Stimulated activated CD8-positive, alpha-beta memory T cell treated with anti-CD3 and anti-CD28 coated beads, Interleukin-12 subunit alpha, Interleukin-12 subunit beta, amount 100 ng/mL, for 1 hour (primary cell): Measurements from ENCODE around the gene PYGB.

Source experiments
- DNase-seq: peaks from one replicate; pipeline ENCODE4 v3.0.0-alpha.2; 2020; ENCODE audit warnings: low read depth

PYGB gene

DNA sequence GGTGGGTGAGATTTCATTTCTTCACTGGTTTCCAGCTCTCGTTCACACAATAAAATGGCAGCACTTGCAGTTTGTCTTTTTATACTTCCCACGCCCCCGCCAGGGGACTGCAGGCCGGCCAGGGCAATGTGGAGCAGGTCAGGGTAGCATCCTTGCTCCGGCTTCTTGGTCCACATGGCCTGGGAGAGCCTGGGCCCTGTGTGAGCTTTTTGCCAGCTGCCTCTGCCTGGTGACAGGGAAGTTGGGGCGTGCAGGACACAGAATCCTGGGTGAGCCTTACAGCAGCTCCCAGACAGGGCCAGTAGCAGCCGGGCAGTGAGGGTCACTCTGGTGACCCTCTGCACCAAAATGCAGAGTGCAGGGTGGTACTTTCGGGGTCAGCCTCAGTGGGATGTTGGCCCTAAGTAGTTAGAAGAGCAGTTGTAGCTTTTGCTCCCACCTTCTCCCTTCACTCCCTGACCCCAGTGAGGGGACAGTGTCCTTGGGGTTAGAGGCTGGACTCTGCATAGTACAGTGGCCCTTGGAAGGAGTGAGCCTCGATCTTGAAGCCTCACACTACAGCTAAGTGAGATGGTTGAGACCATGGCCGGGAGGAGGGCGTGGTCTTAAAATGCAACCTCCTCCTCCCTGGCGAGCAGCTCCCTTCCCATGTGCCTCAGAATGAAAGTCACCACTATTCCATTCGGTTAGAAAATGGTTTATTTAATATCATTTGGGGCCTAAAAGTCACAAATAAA, 23.8 kb downstream of the PYGB start:
- no peak for DNase-seq

DNA sequence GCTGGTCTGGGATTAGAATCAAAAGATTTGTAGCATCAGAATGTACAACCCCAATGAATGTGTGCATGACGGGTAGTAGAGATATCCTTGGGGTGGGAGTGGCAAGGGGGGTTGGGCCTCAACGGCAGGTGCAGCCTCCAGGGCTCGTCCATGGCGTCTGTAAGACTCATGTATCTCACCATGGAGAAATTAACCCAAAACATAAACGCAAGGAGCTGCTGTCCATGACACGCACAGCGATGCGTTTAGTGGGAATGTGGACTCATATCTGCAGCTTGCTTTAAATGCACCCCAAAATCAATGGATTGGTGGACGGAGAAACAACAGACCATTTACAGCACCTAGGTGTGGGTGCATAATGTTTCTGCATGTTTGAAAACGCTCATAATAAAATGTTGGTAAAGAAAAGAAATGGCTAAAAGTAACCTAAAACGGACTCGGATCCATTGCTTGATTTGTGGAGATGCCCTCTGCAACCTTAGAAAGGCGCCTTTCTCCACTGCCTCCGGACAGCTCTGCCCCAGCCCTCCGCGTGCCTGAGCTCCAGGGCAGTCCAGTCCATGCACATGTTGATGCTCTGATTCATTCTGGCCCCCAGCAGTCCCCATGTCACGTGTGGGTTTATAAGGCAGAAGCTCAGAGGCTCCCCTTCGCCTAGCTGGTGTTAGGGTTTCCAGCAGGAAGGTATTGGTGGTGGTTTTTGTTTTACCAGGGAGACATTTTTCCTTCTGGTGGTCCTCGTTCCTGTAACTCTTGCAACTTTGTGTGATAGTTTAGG, 24.5 kb downstream of the PYGB start:
- no peak for DNase-seq

DNA sequence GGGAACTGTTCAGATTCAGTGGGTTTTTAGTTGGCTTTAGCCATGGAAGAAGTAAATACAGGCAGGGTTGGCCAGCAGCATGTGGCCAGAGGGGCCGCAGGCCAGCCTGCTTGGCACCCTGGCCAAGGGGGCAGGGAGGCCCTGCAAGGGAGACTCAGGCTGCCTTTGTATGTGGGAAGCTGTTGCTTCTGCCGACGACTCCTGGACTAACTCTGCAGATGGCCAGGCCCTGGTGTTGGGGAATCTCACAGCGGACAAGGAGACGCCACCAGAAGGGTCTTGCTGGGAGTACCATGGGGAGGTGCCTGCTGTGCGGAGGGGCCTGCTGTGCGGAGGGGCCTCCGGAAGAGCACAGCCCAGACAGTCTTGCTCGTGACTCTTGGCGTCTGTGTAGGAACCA, 25.2 kb downstream of the PYGB start:
- no peak for DNase-seq

DNA sequence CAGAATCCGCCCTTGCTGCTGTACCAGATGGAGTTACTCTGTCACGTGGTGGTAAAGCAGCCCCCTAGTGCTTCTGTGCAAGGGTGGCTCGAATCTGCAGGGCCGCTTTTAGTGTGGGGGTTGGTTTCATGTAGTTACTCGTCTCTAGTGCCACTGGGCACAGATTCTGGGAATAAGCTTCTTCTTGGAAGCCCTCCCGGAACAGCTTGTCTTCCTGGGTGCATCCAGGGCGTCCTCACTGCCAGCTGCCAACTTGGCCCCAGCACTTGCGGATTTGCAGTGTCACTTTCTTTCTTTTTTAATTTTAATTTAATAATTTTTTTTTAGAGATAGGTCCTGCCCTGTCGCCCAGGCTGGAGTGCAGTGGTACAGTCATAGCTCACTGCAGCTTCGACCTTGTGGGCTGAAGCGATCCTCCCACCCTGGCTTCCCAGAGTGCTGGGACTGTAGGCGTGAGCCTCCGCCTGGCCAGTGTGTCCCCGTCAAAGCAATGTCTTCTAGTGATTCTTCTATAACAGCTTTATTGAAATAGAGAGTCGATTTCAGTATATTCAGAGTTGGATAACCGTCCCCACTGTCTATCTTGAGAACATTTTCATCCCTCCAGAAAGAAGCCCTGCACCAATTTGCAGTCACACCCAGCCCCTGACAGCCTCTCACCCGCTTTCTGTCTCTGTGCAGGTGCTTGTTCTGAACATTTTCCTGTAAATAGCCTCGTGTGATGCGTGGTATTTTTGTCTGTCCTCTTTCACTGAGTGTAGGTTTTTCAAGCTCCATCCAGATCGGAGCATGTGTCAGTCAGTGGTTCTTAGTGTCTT, 25.9 kb downstream of the PYGB start:
- DNase-seq, result no peak

DNA sequence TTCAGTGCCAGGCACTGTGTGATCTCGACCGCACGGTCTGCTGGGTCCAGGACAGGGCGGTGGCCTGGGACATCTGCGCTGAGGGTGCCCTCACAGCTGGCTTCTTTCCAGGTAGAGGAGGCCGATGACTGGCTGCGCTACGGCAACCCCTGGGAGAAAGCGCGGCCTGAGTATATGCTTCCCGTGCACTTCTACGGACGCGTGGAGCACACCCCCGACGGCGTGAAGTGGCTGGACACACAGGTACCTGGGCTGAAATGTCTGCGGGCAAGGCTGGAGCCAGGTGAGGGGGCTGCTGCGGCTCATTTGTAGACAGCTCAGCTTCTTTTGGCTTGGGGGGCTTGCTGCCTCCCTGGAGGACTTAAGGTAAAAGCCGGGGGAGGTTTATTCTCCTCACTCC, 26.6 kb downstream of the PYGB start:
- no peak for DNase-seq

DNA sequence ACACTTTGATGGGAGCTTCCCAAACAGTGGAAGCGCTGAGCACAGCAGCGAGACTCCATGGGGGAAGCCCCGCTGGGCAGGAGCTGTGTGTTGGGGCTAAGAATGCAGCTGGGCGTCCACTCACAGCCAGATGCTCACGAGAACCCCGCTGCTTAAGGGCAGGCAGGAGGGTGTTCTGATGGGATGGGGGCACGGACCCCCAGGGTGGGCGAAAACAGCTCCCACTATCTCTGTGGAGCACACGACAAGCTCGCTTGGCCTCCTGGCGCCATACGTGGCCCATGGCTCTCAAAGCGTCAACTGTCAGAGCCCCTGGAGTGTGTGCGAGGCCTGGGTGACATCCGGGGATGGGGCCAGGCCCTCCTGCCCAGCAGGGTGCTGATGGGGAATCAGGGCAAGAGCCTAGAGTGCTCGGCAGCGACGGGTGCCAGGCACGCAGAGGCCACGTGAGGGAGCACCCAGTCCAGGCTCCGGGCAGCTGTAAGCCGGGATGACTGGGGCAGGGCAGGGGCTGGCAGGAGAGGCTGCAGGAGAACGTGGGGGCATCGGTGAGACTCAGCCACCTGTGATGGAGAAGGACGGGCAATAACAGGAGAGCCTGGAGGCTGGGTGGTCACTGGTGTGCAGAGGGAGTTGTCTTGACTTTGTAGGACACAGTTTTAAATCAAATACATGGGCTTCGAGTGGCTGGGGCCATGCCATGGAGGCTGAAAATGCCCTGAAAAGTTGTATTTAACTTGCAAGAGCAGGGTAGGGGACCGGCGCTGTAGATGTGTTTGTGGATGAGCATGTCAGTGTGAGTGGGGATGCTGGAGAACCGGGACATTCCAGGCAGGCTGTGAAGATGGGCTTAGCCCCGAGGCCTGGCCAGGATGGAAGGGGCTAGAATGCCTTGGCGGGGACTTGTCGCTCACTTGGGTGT, 27.3 kb downstream of the PYGB start:
- DNase-seq, result no peak

DNA sequence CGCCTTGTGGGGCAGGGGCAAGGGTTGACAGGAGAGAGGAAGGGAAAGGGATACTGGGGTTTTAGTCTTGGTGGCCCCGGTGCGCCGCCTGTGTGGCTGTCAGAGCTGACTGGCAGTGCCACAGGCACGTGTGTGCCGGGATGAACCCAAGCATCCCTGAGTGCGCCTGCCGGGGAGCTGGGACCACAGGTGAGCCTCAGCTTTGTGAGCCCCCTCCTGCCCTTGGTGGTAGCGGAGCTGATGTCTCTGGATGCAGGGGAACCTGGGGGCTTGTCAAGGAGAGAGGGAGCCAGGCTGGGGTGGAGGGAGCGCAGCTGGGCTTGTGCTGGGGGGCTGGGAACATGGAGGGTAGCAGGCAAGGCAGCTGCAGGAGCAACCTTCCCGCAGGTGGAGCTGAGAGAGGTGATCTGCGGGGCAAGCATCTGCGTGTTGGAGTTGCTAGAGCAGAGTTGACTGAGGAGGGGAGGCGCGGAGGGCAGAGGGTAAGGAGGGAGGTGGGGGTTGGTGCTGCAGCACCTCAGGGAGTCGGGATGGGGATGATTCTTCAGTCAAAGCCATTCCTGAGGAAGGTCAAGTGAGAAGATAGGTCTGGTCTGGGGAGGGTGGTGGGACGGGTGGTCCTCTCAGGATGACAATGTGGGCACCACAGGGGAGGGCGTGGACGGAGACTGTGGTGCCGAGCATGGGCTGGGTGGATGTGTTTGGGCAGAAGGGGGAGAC, 28.1 kb downstream of the PYGB start:
- no peak for DNase-seq

DNA sequence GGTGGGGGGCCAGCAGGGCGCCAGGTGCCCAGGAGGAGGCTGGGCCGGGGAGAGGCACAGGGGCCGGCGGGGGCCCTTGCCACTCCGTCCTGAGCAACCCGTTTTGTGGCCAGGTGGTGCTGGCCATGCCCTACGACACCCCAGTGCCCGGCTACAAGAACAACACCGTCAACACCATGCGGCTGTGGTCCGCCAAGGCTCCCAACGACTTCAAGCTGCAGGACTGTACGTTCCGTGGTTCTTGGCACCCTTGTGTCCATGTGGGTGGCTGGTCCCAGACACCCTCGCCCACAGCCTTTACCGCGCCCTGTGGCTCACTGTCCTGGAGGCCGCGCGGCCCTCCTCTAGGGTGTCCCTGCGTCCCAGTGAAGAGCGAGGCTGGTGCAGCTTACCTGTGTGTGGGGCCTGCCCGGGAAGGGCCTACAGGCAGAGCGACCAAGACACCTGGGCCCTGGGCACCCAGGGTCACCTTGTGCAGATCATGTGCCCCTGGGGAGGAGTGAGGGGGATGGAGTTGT, 28.7 kb downstream of the PYGB start:
- DNase-seq, result no peak

DNA sequence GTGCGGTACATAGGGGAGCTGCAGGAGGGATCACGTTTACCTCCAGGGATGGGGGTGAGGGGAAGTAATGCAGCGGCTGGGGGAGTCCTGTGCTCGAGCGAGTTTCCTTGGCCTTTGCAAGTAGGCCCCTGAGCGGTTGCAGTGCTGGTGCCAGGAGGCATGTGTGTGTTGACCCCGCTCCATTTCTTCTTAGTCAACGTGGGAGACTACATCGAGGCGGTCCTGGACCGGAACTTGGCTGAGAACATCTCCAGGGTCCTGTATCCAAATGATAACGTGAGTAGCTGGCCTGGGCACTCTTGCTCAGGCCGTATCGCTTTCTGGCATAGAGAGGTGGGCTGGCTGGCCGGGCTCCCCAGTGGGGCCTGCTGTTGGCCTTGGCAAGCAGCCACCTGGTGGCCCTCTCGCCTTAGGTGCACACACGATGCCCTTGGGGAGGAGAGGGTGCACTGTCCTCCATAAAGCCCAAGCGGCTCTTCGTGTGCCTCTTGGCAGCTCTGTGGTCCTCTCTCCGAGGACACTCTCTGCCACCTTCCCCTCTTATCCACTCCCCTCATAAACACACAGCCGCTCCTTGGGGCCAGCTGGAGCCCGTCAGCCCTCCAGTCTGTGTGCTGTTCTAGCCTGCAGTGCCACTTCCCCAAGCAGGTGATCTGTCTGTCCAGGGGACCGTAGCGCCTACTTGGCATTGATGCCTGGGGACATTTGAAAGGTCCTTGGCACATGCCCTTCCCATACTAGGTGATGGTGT, 29.3 kb downstream of the PYGB start:
- DNase-seq, result no peak

DNA sequence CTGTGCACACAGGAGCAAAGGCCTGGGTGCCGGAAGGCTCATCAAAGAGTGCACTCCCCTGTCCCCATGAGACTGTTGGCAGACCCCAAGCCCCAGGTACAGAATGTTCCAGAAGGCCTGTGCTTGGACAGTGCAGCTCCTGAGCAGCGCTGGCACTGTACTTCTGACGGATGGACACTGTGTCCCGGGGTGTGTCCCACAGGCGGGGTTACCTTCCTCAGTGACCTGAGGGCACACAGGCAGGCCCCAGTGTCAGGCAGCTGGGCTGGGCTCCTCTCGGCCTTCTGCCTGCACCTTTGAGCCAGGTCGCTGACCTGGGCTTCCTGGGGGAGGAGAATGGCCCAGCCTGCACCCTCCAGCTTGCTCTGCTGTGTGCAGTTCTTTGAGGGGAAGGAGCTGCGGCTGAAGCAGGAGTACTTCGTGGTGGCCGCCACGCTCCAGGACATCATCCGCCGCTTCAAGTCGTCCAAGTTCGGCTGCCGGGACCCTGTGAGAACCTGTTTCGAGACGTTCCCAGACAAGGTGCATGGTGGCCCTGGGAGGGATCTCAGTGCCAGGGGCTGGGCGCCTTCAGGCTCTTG, 30.1 kb downstream of the PYGB start:
- DNase-seq, result no peak

DNA sequence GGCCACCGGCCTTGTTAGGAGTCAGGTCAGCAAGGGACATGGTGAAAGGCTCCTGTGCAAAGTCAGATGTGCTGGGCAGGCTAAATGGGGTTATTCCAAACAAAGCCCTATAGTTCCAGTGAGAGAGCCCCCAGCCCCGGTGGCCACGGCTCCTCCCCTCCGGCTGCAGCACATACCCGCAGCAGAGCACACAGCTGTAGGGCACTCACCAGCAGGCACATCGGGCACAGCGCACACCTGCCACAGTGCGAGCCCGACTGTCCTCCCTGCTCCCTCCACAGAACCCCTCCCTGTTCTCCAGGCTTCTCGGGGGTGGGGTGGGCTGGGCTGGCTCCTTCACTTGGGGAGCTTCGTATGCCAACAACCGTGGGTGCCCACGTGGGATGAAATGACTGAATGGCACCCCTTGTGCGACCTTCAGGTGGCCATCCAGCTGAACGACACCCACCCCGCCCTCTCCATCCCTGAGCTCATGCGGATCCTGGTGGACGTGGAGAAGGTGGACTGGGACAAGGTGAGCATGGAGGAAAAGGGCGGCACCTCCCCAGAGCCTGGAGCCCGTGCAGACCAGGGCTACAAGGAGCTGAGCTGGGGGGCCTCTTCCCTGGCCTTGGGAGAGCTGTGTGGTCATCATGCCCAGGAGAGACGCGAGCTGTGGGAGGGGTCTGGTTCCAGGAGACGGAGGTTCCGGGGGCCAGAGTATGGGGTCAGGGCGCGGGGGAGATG, 30.9 kb downstream of the PYGB start:
- no peak for DNase-seq

DNA sequence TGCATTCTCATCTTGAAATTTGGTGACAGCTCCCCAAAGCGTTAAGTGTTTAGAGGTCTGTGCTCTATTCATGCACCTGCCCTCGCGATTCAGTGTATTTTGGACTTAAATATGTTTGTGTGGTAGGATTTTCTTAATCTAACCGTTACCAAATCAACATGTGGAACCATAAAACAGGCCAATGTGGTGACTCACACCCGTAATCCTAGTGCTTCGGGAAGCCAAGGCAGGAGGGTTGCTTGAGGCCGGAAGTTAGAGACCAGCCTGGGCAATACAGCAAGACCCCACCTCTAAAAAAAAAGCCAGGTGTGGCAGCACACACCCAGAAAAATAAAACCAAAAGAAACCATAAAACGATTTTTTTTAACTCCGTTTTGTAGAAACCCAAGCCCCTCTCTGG, 31.5 kb downstream of the PYGB start:
- no peak for DNase-seq

DNA sequence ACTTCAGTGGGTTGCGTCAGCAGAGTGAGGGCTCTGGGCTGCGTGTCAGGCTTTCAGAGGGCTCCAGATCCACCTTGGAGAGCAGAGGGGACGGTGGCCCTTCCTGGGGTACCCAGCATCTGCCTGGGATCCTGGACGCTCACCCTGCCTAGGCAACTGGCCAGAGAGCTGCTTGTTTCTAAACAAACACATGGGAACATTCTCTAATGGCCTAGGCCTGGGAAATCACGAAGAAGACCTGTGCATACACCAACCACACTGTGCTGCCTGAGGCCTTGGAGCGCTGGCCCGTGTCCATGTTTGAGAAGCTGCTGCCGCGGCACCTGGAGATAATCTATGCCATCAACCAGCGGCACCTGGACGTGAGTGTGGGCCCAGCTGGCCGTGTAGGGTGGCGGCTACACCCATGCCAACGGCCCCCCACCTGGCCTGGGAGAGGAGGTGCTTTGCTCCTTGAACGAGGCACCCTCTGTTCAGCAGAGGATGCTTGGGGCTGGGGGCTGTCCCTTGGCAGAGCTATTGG, 32.2 kb downstream of the PYGB start:
- no peak for DNase-seq

DNA sequence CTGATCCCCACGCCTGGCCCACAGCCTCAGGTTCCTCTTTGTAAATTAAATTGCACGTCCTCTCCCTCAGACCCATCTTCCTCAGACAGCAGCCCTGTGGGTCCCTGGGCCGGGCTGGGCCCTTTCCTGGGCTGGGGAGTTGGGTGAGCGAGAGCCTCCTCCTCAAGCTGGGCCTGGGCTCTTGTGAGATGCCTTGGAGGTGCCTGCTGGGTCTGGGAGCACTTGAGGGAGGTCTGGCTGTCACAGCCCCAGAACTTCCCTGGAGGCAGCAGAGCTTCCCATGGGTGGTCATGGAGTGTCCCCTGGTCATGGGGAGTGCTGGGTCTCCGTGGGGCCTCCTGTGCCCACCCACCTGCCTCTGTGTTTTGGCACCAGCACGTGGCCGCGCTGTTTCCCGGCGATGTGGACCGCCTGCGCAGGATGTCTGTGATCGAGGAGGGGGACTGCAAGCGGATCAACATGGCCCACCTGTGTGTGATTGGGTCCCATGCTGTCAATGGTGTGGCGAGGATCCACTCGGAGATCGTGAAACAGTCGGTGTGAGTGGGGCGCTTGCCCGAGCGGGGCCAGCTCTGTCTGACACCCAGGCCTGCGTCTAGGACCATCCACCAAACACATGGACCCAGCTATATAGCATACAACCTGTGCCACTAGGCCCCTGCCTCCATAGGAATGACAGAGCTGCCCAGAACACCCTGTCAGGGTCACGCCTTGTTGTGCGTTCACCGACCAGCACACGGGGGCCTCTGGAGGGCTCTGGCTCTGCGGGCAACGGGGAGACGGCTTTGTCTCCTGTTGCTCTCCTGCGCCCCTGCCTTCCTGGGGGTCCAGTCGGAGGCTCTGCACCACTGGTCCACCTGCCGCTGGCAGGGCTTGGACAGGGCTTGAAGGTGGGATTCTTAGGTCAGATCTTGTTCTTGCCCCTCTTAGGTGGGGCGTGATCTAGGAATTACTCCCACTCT, 33.0 kb downstream of the PYGB start:
- DNase-seq, result no peak

DNA sequence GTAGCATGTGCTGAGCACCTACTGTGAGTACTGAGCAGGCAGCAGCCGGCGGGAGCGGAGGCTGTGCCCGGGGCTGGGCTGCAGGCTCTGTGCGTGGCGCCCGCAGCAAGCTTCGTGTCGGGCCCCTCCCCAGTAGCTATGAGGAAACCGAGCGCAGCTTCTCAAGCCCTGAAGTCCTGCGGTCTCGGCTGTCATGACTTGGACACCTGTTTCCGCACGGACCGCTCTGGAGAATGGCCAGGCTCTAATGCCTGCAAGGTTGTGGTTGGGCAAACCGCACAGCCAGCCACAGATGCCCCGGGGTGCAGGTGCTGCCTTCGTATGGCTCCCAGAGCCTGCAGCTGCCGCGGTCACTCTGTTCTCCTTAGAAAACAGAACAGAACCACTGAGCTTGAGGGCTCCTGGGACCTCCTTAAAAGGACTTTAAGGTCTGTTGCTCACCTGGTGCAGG, 33.7 kb downstream of the PYGB start:
- no peak for DNase-seq

DNA sequence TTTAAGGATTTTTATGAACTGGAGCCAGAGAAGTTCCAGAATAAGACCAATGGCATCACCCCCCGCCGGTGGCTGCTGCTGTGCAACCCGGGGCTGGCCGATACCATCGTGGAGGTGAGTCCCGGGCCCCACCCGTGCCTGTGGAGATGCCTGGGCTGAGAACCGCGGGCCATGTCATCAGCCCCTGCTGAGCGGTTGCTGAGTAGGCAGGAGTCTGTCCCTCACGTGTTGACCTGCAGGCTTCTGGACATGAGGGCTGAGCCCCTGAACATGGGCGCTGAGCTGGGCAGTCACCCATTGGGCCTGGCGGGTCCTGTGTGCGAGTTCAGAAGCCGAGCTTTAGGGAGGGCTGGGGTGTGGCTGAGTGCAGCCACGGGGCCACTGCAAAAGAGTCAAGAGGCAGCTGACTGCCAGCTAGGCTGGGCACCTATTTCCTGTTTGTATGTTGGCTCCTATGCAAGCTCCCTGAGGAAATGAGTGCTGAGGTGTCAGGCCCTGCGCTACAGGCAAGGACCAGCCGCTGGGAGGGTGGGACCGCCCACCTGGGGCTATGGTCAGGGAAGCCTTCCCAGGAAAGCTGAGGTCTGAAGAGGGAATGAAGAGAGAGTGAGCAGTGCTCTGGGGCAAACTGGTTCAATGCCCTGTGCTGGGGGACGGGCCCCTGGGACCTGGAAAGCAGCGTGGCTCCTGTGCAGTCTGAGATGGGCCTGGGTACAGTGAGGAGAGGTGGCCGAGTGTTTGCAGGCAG, 34.3 kb downstream of the PYGB start:
- DNase-seq, result no peak

DNA sequence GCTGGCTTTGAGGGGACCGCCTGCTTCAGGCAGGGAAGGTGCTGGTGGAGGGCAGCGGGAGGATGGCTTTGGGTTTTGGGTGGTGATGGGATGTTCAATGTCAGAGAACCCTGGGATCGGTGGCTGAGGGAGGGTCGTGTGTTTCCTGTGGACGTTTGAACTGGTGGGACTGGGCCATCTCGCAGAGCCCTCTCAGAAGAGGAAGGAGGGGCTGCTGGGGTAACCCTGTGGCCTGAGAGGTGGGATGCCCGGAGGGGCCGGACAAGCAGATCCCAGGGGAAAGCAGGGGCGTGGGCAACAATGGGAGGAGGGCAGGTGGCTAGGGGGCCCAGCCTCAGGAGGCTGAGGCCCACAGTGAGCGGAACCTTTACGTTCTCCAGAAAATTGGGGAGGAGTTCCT, 34.9 kb downstream of the PYGB start:
- no peak for DNase-seq
